ENCODE results near the gene ARX. TPM values are rescaled to one million over a fixed set of nuclear protein-coding genes. Genes with fewer than 3 reads are reported as not detected.

ARX gene
- total and polyA plus RNA-seq, 4 donors: 0.21 to 1.8 (median 0.43) TPM; not detected in 1

GRCh38 chrX:25039036-25039435, 23.3 kb upstream of the ARX start:
- Histone ChIP-seq H3K36me3 (ENCODE audit: control insufficient read depth in 4 of 4, insufficient read depth in 4 of 4, low read length in 4 of 4) (no peaks in the 10 kb centered on the region), H3K27ac (ENCODE audit: low read depth in 1 of 2, low read length in 1 of 2) (no peak overlapping the region), H3K4me1 (ENCODE audit: control insufficient read depth in 5 of 5, insufficient read depth in 5 of 5, low read length in 5 of 5) (no peaks in the 10 kb centered on the region), H3K4me3 (no peak overlapping the region), H3K9me3 (ENCODE audit: control insufficient read depth in 4 of 4, insufficient read depth in 3 of 4, low read length in 3 of 4) (peaks cover 0 to 8% (median 0%) of the 10 kb centered on the region in 4 donors), H3K9ac (ENCODE audit: insufficient read depth in 1 of 2, low read length in 2 of 2) (no peak overlapping the region), H3K27me3 (ENCODE audit: control insufficient read depth in 3 of 3, insufficient read depth in 3 of 3, low read length in 2 of 3) (peaks cover 0 to 2% (median 0%) of the 10 kb centered on the region in 3 donors)
- TF ChIP-seq CTCF (IDR thresholded peaks at IDR 0.05; ENCODE audit: control extremely low read depth, extremely low read depth): no peak
- 85 to 91% methylated on average over 10 of the region's 10 CpGs for WGBS, 2 donors
- DNase-seq (no peak), ATAC-seq (ENCODE audit: insufficient read depth, low FRiP score) (no peak)

- no peaks in the 10 kb centered on the region for H3K36me3 ChIP-seq (ENCODE audit: control insufficient read depth in 4 of 4, insufficient read depth in 4 of 4, low read length in 4 of 4)
- no peak for TF ChIP-seq CTCF (IDR thresholded peaks at IDR 0.05; ENCODE audit: control extremely low read depth, extremely low read depth)
- DNase-seq: no peak
- no peak for ATAC-seq (ENCODE audit: insufficient read depth, low FRiP score)
- WGBS, 2 donors: 63 to 76% methylated on average over 3 of the region's 3 CpGs
- peaks cover 0 to 10% (median 0%) of the 10 kb centered on the region in 4 donors for H3K9me3 ChIP-seq (ENCODE audit: control insufficient read depth in 4 of 4, insufficient read depth in 3 of 4, low read length in 3 of 4)
- no peak overlapping the region for H3K9ac ChIP-seq (ENCODE audit: insufficient read depth in 1 of 2, low read length in 2 of 2)
- H3K4me1 ChIP-seq (ENCODE audit: control insufficient read depth in 5 of 5, insufficient read depth in 5 of 5, low read length in 5 of 5): no peaks in the 10 kb centered on the region
- peaks cover 0 to 3% (median 2%) of the 10 kb centered on the region in 3 donors for H3K27me3 ChIP-seq (ENCODE audit: control insufficient read depth in 3 of 3, insufficient read depth in 3 of 3, low read length in 2 of 3)
- no peak overlapping the region for H3K4me3 ChIP-seq
- H3K27ac ChIP-seq (ENCODE audit: low read depth in 1 of 2, low read length in 1 of 2): no peak overlapping the region
Observed at GRCh38 chrX:25034889-25035288, 19.1 kb upstream of the ARX start.

GRCh38 chrX:25029288-25029825, 13.6 kb upstream of the ARX start:
- Histone ChIP-seq H3K27ac (ENCODE audit: low read depth in 1 of 2, low read length in 1 of 2) (no peak overlapping the region), H3K27me3 (ENCODE audit: control insufficient read depth in 3 of 3, insufficient read depth in 3 of 3, low read length in 2 of 3) (peaks cover 6 to 34% (median 20%) of the 10 kb centered on the region in 3 donors), H3K4me1 (ENCODE audit: control insufficient read depth in 5 of 5, insufficient read depth in 5 of 5, low read length in 5 of 5) (no peaks in the 10 kb centered on the region), H3K9ac (ENCODE audit: insufficient read depth in 1 of 2, low read length in 2 of 2) (no peak overlapping the region), H3K9me3 (ENCODE audit: control insufficient read depth in 4 of 4, insufficient read depth in 3 of 4, low read length in 3 of 4) (peaks cover 0 to 4% (median 0%) of the 10 kb centered on the region in 4 donors), H3K36me3 (ENCODE audit: control insufficient read depth in 4 of 4, insufficient read depth in 4 of 4, low read length in 4 of 4) (no peaks in the 10 kb centered on the region), H3K4me3 (no peak overlapping the region)
- ATAC-seq (ENCODE audit: insufficient read depth, low FRiP score): no peak
- WGBS, 2 donors: 86 to 95% methylated on average over 16 of the region's 16 CpGs
- DNase-seq: no peak
- TF ChIP-seq CTCF (IDR thresholded peaks at IDR 0.05; ENCODE audit: control extremely low read depth, extremely low read depth): no peak

GRCh38 chrX:25028726-25029125, 13.0 kb upstream of the ARX start:
- TF ChIP-seq CTCF (IDR thresholded peaks at IDR 0.05; ENCODE audit: control extremely low read depth, extremely low read depth): no peak
- 78 to 88% methylated on average over 7 of the region's 7 CpGs for WGBS, 2 donors

More at GRCh38 chrX:25028726-25029125, 13.0 kb upstream of the ARX start:
- peaks cover 6 to 40% (median 26%) of the 10 kb centered on the region in 3 donors for H3K27me3 ChIP-seq (ENCODE audit: control insufficient read depth in 3 of 3, insufficient read depth in 3 of 3, low read length in 2 of 3)
- no peak for DNase-seq
- no peak overlapping the region for H3K27ac ChIP-seq (ENCODE audit: low read depth in 1 of 2, low read length in 1 of 2)
- ATAC-seq (ENCODE audit: insufficient read depth, low FRiP score): no peak
- no peaks in the 10 kb centered on the region for H3K36me3 ChIP-seq (ENCODE audit: control insufficient read depth in 4 of 4, insufficient read depth in 4 of 4, low read length in 4 of 4)
- peaks cover 0 to 2% (median 0%) of the 10 kb centered on the region in 4 donors for H3K9me3 ChIP-seq (ENCODE audit: control insufficient read depth in 4 of 4, insufficient read depth in 3 of 4, low read length in 3 of 4)
- no peak overlapping the region for H3K9ac ChIP-seq (ENCODE audit: insufficient read depth in 1 of 2, low read length in 2 of 2)
- H3K4me3 ChIP-seq: no peak overlapping the region
- no peaks in the 10 kb centered on the region for H3K4me1 ChIP-seq (ENCODE audit: control insufficient read depth in 5 of 5, insufficient read depth in 5 of 5, low read length in 5 of 5)
